Measurements from ENCODE around the gene EVA1B. TPM values are rescaled to one million over a fixed set of nuclear protein-coding genes. Genes with fewer than 3 reads are reported as not detected.

EVA1B gene
- total RNA-seq: 10 to 100 TPM in 1 of 2 donors, 1 to 10 TPM in 1; 8.0 to 67.6 TPM
- polyA plus RNA-seq (ENCODE audit: insufficient read length in 2 of 2): 10 to 100 TPM; 21.4 to 28.5 TPM
- long read RNA-seq, donor 1, transcript EVA1B-202 (3 exons, 699 nt): major isoform, 22 of 22 reads
- long read RNA-seq, donor 1, partial matches to known transcripts: 0 of 22 reads
- long read RNA-seq, donor 1, other reads (novel, unspliced or antisense): 0 of 22 reads
- long read RNA-seq, donor 2, partial matches to known transcripts: 0 of 3 reads
- long read RNA-seq, donor 2, other reads (novel, unspliced or antisense): 0 of 3 reads
- long read RNA-seq, donor 3, transcript EVA1B-202 (3 exons, 699 nt): major isoform, 9 of 9 reads
- long read RNA-seq, donor 3, partial matches to known transcripts: 0 of 9 reads
- long read RNA-seq, donor 3, other reads (novel, unspliced or antisense): 0 of 9 reads
- long read RNA-seq, donor 4, transcript EVA1B-202 (3 exons, 699 nt): major isoform, 107 of 134 reads
- long read RNA-seq, donor 4, partial matches to known transcripts: 5 of 134 reads
- long read RNA-seq, donor 4, other reads (novel, unspliced or antisense): 21 of 134 reads

GRCh38 chr1:36323636-36324352 is at the start of gene EVA1B:
Gene EVA1B, minus strand, starts transcription at chr1:36323645. Its CDS starts 608 bp downstream, at chr1:36323037.
- WGBS (ENCODE audit: insufficient coverage): 7% methylated on average over 17 of the region's 36 CpGs
- peaks cover 31% of the 10 kb centered on the region for H3K27me3 ChIP-seq (ENCODE audit: control insufficient read depth, insufficient read depth, low read length)

GRCh38 chr1:36372617-36373016 is 49.2 kb upstream of the EVA1B start:
- Histone ChIP-seq H3K9me3 (ENCODE audit: control insufficient read depth, insufficient read depth, low read length) (no peaks in the 10 kb centered on the region), H3K27ac (ENCODE audit: low read depth, low read length) (no peak overlapping the region), H3K4me3 (ENCODE audit: low read depth, low read length) (no peak overlapping the region), H3K4me1 (ENCODE audit: control insufficient read depth, insufficient read depth, low read length) (peaks cover 45% of the 10 kb centered on the region), H3K27me3 (ENCODE audit: control insufficient read depth, insufficient read depth, low read length) (no peaks in the 10 kb centered on the region), H3K36me3 (ENCODE audit: control insufficient read depth, insufficient read depth, low read length) (peaks cover 6% of the 10 kb centered on the region)
- WGBS (ENCODE audit: insufficient coverage): 100% methylated on average over 1 of the region's 3 CpGs
- DNase-seq (ENCODE audit: low read depth in 4 of 6, low spot score in 6 of 6): no peak

More at GRCh38 chr1:36323636-36324352, at the start of gene EVA1B:
- DNase-seq (ENCODE audit: low read depth in 4 of 6, low spot score in 6 of 6): peak in 1 of 6 donors; percentile 21
- Histone ChIP-seq H3K36me3 (ENCODE audit: control insufficient read depth, insufficient read depth, low read length) (peaks cover 32% of the 10 kb centered on the region), H3K9me3 (ENCODE audit: control insufficient read depth, insufficient read depth, low read length) (no peaks in the 10 kb centered on the region), H3K27ac (ENCODE audit: low read depth, low read length) (peak within 1 kb of the TSS; percentile 84), H3K4me1 (ENCODE audit: control insufficient read depth, insufficient read depth, low read length) (peaks cover 39% of the 10 kb centered on the region), H3K4me3 (ENCODE audit: low read depth, low read length) (peak within 1 kb of the TSS; percentile 52)

GRCh38 chr1:36369061-36369861 is 45.8 kb upstream of the EVA1B start:
- DNase-seq (ENCODE audit: low read depth in 4 of 6, low spot score in 6 of 6): peak in 2 of 6 donors; percentile 87 to 89

GRCh38 chr1:36367798-36368197 is 44.4 kb upstream of the EVA1B start:
- Histone ChIP-seq H3K27me3 (ENCODE audit: control insufficient read depth, insufficient read depth, low read length) (no peaks in the 10 kb centered on the region), H3K4me3 (ENCODE audit: low read depth, low read length) (no peak overlapping the region), H3K27ac (ENCODE audit: low read depth, low read length) (no peak overlapping the region), H3K4me1 (ENCODE audit: control insufficient read depth, insufficient read depth, low read length) (peaks cover 37% of the 10 kb centered on the region), H3K36me3 (ENCODE audit: control insufficient read depth, insufficient read depth, low read length) (peaks cover 19% of the 10 kb centered on the region), H3K9me3 (ENCODE audit: control insufficient read depth, insufficient read depth, low read length) (no peaks in the 10 kb centered on the region)
- DNase-seq (ENCODE audit: low read depth in 4 of 6, low spot score in 6 of 6): no peak
- 100% methylated on average over 2 of the region's 4 CpGs for WGBS (ENCODE audit: insufficient coverage)

More at GRCh38 chr1:36369061-36369861, 45.8 kb upstream of the EVA1B start:
- no peaks in the 10 kb centered on the region for H3K9me3 ChIP-seq (ENCODE audit: control insufficient read depth, insufficient read depth, low read length)
- peaks cover 18% of the 10 kb centered on the region for H3K36me3 ChIP-seq (ENCODE audit: control insufficient read depth, insufficient read depth, low read length)
- WGBS (ENCODE audit: insufficient coverage): 48% methylated on average over 5 of the region's 7 CpGs
- no peak overlapping the region for H3K4me3 ChIP-seq (ENCODE audit: low read depth, low read length)
- H3K4me1 ChIP-seq (ENCODE audit: control insufficient read depth, insufficient read depth, low read length): peaks cover 52% of the 10 kb centered on the region
- no peak overlapping the region for H3K27ac ChIP-seq (ENCODE audit: low read depth, low read length)
- no peaks in the 10 kb centered on the region for H3K27me3 ChIP-seq (ENCODE audit: control insufficient read depth, insufficient read depth, low read length)

- Histone ChIP-seq H3K4me1 (ENCODE audit: control insufficient read depth, insufficient read depth, low read length) (peaks cover 33% of the 10 kb centered on the region), H3K4me3 (ENCODE audit: low read depth, low read length) (no peak overlapping the region), H3K9me3 (ENCODE audit: control insufficient read depth, insufficient read depth, low read length) (no peaks in the 10 kb centered on the region), H3K27ac (ENCODE audit: low read depth, low read length) (no peak overlapping the region), H3K36me3 (ENCODE audit: control insufficient read depth, insufficient read depth, low read length) (peaks cover 24% of the 10 kb centered on the region), H3K27me3 (ENCODE audit: control insufficient read depth, insufficient read depth, low read length) (no peaks in the 10 kb centered on the region)
- no peak for DNase-seq (ENCODE audit: low read depth in 4 of 6, low spot score in 6 of 6)
- WGBS (ENCODE audit: insufficient coverage): 72% methylated on average over 4 of the region's 5 CpGs
Observed at GRCh38 chr1:36367066-36367465, 43.6 kb upstream of the EVA1B start.

- Histone ChIP-seq H3K4me3 (ENCODE audit: low read depth, low read length) (no peak overlapping the region), H3K9me3 (ENCODE audit: control insufficient read depth, insufficient read depth, low read length) (no peaks in the 10 kb centered on the region), H3K36me3 (ENCODE audit: control insufficient read depth, insufficient read depth, low read length) (peaks cover 31% of the 10 kb centered on the region), H3K27ac (ENCODE audit: low read depth, low read length) (peak overlapping the region; percentile 80), H3K27me3 (ENCODE audit: control insufficient read depth, insufficient read depth, low read length) (no peaks in the 10 kb centered on the region), H3K4me1 (ENCODE audit: control insufficient read depth, insufficient read depth, low read length) (peaks cover 33% of the 10 kb centered on the region)
- WGBS (ENCODE audit: insufficient coverage): 9% methylated on average over 14 of the region's 18 CpGs
- peak in 3 of 6 donors; percentile 70 to 97 (median 93) for DNase-seq (ENCODE audit: low read depth in 4 of 6, low spot score in 6 of 6)
Observed at GRCh38 chr1:36366091-36366661, 42.7 kb upstream of the EVA1B start.

- WGBS (ENCODE audit: insufficient coverage): no CpG with 5 or more reads among the region's 1 CpG
- peaks cover 33% of the 10 kb centered on the region for H3K4me1 ChIP-seq (ENCODE audit: control insufficient read depth, insufficient read depth, low read length)
- H3K27me3 ChIP-seq (ENCODE audit: control insufficient read depth, insufficient read depth, low read length): no peaks in the 10 kb centered on the region
- H3K27ac ChIP-seq (ENCODE audit: low read depth, low read length): peak overlapping the region; percentile 80
- H3K36me3 ChIP-seq (ENCODE audit: control insufficient read depth, insufficient read depth, low read length): peaks cover 38% of the 10 kb centered on the region
- no peaks in the 10 kb centered on the region for H3K9me3 ChIP-seq (ENCODE audit: control insufficient read depth, insufficient read depth, low read length)
- DNase-seq (ENCODE audit: low read depth in 4 of 6, low spot score in 6 of 6): peak in 2 of 6 donors; percentile 55 to 93
- no peak overlapping the region for H3K4me3 ChIP-seq (ENCODE audit: low read depth, low read length)
Observed at GRCh38 chr1:36365381-36365780, 41.9 kb upstream of the EVA1B start.

GRCh38 chr1:36359911-36360550 is 36.6 kb upstream of the EVA1B start:
- no peaks in the 10 kb centered on the region for H3K27me3 ChIP-seq (ENCODE audit: control insufficient read depth, insufficient read depth, low read length)
- no peak overlapping the region for H3K27ac ChIP-seq (ENCODE audit: low read depth, low read length)
- WGBS (ENCODE audit: insufficient coverage): 79% methylated on average over 5 of the region's 6 CpGs
- no peaks in the 10 kb centered on the region for H3K9me3 ChIP-seq (ENCODE audit: control insufficient read depth, insufficient read depth, low read length)
- H3K4me1 ChIP-seq (ENCODE audit: control insufficient read depth, insufficient read depth, low read length): peaks cover 1% of the 10 kb centered on the region
- no peak overlapping the region for H3K4me3 ChIP-seq (ENCODE audit: low read depth, low read length)
- peak in 2 of 6 donors; percentile 72 to 86 for DNase-seq (ENCODE audit: low read depth in 4 of 6, low spot score in 6 of 6)
- H3K36me3 ChIP-seq (ENCODE audit: control insufficient read depth, insufficient read depth, low read length): peaks cover 59% of the 10 kb centered on the region

All from spinal cord (tissue), 10 donors.